HG03196 (cell line): Measurements from ENCODE around the gene FAM222B.
A peak's percentile ranks its signal among the peaks of the same experiment; 100 is the strongest.

ENCODE experiments used
- ATAC-seq: cut with Tn5 transposase; IDR thresholded peaks from one replicate; pipeline ENCODE4 v1.9.1; 2021; ENCODE audit not compliant: unreplicated experiment

Gene FAM222B

DNA sequence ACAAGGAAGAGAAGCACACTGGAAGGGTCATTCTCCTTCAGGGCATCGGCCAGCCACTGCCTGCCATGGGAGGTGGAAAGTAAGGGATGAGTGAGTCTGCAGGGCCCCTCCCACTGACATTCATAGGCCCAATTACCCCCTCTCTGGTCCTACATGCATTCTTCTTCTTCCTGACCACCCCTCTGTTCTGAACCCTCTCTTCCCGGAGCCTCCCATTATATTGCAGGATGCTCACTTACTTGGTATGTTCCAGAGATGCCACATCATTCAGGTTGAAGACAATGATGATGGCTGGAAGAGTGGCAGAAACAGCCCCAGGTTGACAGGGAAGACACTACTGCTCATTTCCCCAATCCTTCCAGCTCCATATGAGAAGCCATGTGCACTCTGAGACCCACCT, 127.4 kb downstream of the FAM222B start:
- no peak for ATAC-seq

DNA sequence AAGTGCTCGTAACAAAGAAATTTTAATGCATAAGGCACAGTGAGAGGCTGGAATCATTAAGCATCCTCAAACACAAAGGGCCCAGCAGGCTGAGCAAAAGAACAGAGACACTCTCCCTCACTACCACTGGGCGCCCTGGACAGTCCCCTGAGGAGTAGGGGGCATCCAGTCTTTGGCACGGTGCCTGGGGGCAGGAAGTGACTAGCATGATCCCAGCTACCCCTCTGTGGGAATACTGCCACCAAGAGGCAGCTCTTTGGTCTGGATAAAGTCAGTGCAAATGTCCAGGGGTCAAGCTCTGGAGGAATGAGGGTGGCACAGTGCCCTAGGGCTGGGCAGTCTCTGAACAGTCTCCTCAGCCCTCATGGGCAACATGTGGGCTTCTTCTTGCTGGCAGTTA, 128.3 kb downstream of the FAM222B start:
- ATAC-seq, result no peak

DNA sequence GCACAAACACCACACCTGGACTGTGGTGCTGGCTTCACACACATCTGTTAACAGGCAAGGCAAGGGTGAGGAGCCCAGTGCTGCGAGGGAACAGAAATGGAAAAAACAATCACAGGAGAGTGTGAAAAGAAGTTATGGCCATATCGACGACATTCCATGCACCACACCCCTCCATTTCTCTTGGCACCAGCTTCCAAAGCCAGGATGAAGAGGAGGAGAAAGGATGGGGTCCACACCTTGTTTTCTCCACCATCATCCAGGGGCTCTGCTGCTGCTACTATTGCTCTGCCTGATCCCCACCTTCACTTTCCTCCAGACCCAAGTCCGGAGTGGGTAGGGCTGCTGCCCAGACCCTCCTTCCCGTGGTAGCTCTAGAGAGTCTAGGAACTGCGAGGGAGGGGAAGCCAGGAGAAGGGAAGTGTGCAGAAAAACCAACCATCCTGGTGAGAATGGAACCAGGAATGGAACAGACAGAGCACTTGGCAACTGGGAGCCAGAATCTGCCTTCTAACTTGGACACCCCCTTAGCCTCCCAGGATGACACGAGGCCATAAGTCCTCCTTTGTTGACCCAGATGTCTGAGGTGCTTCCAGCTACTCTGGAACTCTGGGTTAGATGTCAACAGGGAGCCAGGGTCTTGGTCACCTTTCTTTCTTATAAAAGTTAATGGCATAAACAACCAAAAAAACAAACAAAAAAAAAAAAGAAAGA, 129.7 kb downstream of the FAM222B start:
- no peak for ATAC-seq

DNA sequence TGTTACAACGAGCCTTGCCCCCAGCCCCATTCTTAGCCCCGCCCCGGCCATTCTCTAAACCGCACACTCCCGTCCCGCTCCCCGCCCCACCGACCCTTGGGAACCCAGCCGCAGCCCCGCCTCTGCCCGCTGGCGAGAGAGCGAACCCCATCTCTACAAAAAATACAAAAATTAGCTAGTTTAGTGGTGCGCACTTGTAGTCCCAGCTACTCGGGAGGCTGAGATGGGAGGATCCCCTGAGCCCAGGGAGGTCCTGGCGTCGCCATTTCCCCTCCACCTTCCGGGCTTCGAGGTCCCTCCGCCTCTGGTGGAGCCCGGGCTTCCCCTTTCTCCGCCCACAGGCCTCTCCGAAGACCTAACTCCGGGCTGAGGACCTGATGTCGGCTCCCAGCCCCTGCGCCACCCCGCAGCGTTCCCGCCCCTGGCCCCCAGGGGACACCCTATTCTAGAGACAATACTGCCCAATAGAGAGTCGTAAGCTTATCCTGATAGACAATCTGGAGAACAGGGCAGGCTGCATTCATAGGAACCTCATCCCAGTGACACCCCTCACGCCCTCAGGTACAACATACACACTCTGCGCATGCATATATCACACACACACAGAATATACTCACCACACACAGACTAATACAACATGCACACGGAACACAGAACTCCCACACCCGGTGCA, 130.4 kb downstream of the FAM222B start:
- no peak for ATAC-seq

DNA sequence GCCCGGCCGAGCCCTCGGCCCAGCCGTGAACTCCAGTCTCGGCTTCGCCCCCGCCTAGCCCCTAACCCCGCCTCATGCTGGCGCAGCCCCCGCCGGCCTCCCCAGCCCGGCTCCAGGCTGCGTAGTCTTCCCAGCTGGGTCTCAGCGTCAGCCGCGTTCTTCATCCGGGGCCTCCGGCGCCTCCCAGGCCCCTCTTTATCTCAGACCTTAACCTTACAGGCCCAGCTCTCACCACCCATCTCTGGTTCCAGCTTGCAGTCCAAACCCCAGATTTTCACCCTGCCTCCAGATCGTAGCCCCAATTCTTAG, 130.9 kb downstream of the FAM222B start, which contains the start of gene PROCA1:
Gene PROCA1, minus strand, starts transcription at position 166 of the 309 bp plus-strand sequence. CDS start 228 bp downstream, outside the sequence.
- no peak for ATAC-seq

DNA sequence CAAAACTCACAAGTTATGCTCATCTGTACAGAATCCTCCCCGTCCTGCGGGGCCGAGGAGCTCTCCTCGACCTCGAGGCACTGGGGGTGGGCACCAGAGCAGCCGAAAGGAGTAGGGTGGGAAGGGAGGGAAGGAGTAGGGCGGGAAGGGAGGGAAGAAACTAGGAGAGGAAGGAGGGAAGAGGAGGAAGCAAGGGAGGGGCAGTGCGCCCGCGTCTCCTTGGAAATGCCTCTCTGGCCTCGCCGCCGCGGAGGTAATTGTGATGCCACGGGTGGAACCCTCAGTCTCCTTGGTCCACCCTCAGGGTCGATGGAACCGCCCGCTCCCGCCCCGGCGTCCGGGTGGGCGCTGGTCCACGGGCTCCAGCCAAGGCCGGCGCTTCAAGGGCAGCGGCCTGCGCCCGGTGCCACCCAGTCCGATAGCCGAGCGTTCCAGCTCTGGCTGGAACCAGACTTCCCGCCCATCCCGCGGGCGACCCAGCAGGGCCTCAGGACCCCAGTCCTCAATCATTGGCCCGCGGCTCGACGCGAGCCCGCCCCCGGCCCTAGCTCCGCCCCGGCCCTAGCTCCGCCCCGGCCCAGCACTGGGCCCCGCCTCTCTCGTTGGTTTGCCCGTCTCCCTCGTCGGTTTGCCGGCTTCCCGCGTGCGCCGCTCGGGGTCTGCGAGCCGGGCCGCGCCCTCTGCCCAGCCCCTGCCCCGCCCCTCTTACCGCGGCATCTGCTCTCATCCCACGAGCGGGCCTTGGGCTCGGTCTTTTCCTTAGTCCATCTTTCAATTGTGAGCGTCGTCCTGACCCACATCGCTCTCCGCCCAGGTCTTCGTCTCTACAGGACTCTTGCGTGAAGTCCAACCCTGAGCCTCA, 131.5 kb downstream of the FAM222B start:
- peak; percentile 65 for ATAC-seq

DNA sequence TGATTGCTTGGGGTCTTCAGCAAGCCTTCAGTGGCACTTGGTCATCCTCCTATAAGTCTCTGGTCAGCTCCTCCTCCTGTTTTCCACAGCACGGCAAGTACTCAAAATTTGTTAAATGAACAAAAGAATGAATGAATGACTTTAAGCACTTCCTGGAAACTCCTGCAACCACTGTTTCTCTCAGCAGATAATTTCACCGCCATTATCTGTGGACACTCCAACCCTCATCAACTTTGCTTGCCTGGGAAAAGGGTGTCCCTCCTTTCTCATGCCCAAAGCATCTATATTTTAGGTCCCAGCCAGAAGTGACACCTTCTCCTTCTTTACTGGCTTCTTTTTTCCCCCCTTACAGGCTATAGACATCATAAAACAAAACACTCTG, 135.3 kb downstream of the FAM222B start:
- ATAC-seq, result no peak

DNA sequence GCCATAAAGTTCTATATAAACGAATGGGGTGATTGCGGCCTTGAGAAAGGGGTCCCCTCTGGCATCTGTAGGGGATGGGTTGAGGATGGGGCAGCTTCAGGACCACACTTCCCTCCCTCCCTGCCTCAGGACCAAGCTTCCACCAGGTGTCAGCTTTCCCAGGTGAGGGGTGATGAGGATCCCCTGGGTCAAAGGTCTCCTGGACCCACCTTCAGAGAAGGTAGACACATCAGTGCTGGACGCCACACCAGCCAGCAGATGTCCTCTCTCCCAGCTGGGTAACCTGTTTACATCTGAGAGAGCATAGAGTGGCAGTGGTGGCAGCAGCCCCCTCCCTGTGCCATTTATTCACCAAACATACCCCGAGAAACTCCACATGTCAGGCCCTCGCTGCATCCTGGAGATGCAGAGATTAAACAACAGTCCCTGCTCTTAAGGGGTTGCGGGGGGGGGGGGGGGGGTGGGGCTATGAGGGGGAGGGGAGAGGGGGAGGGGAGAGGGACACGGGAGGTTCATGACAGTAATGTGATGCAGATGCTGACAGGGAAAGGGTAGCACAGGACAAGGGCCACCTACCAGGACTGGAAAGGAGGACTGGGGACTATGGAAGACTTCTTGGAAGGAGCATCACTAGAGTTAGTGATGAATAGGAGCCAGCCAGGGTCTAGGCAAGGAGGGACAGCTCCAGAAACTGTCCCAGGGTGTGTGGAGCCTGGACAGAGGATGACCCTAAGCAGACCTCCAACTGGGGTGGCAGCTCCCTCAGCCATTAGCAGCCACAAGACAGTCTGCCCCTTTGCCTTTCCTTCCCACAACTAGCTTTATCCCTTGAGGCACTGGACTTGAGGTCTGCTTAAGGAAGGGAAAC, 135.9 kb downstream of the FAM222B start:
- ATAC-seq, result no peak
